MM.1S (cell line): Measurements from ENCODE around the gene SLC4A8.

Source experiments
- CTCF ChIP-seq: fragments of 300-600 bp; sonication (generic); IDR thresholded peaks from 2 replicates; pipeline ENCODE4 v1.5.1; 2016; ENCODE audit warnings: antibody characterized with exemption, low read length, mixed read lengths
- EZH2phosphoT487 ChIP-seq: fragments of 300-600 bp; sonication (generic); IDR thresholded peaks from 2 replicates; pipeline ENCODE4 v1.6.1; 2018; ENCODE audit warnings: antibody characterized with exemption, low read length

- TF ChIP-seq CTCF = no peak
- TF ChIP-seq EZH2phosphoT487 = no peak
Observed at GRCh38 chr12:51475543-51475942, 50.9 kb downstream of the SLC4A8 start.
